ENCODE measurements around the gene SIK3. TPM values are rescaled to one million over a fixed set of nuclear protein-coding genes. Genes with fewer than 3 reads are reported as not detected.

SIK3 gene
- total RNA-seq, 1 donor = 25.7 TPM

- H2AFZ ChIP-seq (ENCODE audit: low read length) = no peak overlapping the region
- TF ChIP-seq, protein P1, sequence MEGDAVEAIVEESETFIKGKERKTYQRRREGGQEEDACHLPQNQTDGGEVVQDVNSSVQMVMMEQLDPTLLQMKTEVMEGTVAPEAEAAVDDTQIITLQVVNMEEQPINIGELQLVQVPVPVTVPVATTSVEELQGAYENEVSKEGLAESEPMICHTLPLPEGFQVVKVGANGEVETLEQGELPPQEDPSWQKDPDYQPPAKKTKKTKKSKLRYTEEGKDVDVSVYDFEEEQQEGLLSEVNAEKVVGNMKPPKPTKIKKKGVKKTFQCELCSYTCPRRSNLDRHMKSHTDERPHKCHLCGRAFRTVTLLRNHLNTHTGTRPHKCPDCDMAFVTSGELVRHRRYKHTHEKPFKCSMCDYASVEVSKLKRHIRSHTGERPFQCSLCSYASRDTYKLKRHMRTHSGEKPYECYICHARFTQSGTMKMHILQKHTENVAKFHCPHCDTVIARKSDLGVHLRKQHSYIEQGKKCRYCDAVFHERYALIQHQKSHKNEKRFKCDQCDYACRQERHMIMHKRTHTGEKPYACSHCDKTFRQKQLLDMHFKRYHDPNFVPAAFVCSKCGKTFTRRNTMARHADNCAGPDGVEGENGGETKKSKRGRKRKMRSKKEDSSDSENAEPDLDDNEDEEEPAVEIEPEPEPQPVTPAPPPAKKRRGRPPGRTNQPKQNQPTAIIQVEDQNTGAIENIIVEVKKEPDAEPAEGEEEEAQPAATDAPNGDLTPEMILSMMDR (IDR thresholded peaks at IDR 0.05; ENCODE audit: extremely low read depth, low read depth, low read length) = no peak
- H3K27me3 ChIP-seq (ENCODE audit: insufficient read depth, low read length) = no peaks in the 10 kb centered on the region
- no peak overlapping the region for H3K4me3 ChIP-seq (ENCODE audit: insufficient read depth, low read length)
- no peak overlapping the region for H3K4me2 ChIP-seq (ENCODE audit: insufficient read depth, low read length)
- peak overlapping the region; percentile 74 for H3K27ac ChIP-seq (ENCODE audit: low read depth, low read length)
- H3K79me2 ChIP-seq (ENCODE audit: insufficient read depth, low read length) = no peaks in the 10 kb centered on the region
- no peaks in the 10 kb centered on the region for H4K20me1 ChIP-seq (ENCODE audit: insufficient read depth, low read length)
- no peaks in the 10 kb centered on the region for H3K9me3 ChIP-seq (ENCODE audit: low read depth, low read length)
- peaks cover 59% of the 10 kb centered on the region for H3K4me1 ChIP-seq (ENCODE audit: insufficient read depth, low read length)
- peaks cover 50% of the 10 kb centered on the region for H3K36me3 ChIP-seq (ENCODE audit: insufficient read depth, low read length)
- peak; percentile 91 for DNase-seq (ENCODE audit: insufficient read length, low spot score, missing footprints)
Observed at GRCh38 chr11:116861539-116861938, 236.7 kb downstream of the SIK3 start.

GRCh38 chr11:116860303-116860702, 237.9 kb downstream of the SIK3 start:
- Histone ChIP-seq H3K4me1 (ENCODE audit: insufficient read depth, low read length) (peaks cover 48% of the 10 kb centered on the region), H3K79me2 (ENCODE audit: insufficient read depth, low read length) (no peaks in the 10 kb centered on the region), H3K36me3 (ENCODE audit: insufficient read depth, low read length) (peaks cover 54% of the 10 kb centered on the region), H3K4me3 (ENCODE audit: insufficient read depth, low read length) (no peak overlapping the region), H2AFZ (ENCODE audit: low read length) (no peak overlapping the region), H3K27me3 (ENCODE audit: insufficient read depth, low read length) (no peaks in the 10 kb centered on the region), H3K4me2 (ENCODE audit: insufficient read depth, low read length) (no peak overlapping the region), H4K20me1 (ENCODE audit: insufficient read depth, low read length) (no peaks in the 10 kb centered on the region), H3K9me3 (ENCODE audit: low read depth, low read length) (no peaks in the 10 kb centered on the region), H3K27ac (ENCODE audit: low read depth, low read length) (no peak overlapping the region)
- TF ChIP-seq, protein P1 (IDR thresholded peaks at IDR 0.05; ENCODE audit: extremely low read depth, low read depth, low read length) = no peak
- no peak for DNase-seq (ENCODE audit: insufficient read length, low spot score, missing footprints)

DNA sequence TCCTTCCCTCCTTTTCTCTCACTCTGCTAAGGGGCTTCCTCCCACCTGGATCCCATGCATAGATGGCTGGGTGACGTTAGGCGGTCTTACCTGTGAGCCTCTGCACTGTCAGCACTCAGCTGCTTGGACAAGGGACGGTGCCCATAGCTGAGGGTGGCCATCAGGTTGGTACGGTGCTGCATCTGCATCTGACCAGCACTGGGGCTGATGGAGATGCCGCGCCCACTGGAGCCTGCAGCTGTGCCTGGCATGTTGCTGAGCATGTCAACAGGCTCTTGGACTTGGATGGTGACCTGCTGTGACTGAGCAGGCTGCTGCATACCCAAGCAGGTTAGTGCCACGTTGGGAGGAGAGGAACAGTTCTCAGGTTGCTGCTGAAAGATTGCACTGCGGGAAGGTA, 239.1 kb downstream of the SIK3 start:
- peaks cover 62% of the 10 kb centered on the region for H3K36me3 ChIP-seq (ENCODE audit: insufficient read depth, low read length)
- TF ChIP-seq, protein P1 (IDR thresholded peaks at IDR 0.05; ENCODE audit: extremely low read depth, low read depth, low read length) = no peak
- no peaks in the 10 kb centered on the region for H4K20me1 ChIP-seq (ENCODE audit: insufficient read depth, low read length)
- no peaks in the 10 kb centered on the region for H3K9me3 ChIP-seq (ENCODE audit: low read depth, low read length)
- H2AFZ ChIP-seq (ENCODE audit: low read length) = no peak overlapping the region
- peaks cover 41% of the 10 kb centered on the region for H3K4me1 ChIP-seq (ENCODE audit: insufficient read depth, low read length)
- no peak overlapping the region for H3K4me3 ChIP-seq (ENCODE audit: insufficient read depth, low read length)
- no peaks in the 10 kb centered on the region for H3K27me3 ChIP-seq (ENCODE audit: insufficient read depth, low read length)
- H3K4me2 ChIP-seq (ENCODE audit: insufficient read depth, low read length) = no peak overlapping the region
- H3K79me2 ChIP-seq (ENCODE audit: insufficient read depth, low read length) = no peaks in the 10 kb centered on the region
- DNase-seq (ENCODE audit: insufficient read length, low spot score, missing footprints) = no peak
- no peak overlapping the region for H3K27ac ChIP-seq (ENCODE audit: low read depth, low read length)

- no peak overlapping the region for H2AFZ ChIP-seq (ENCODE audit: low read length)
Observed at GRCh38 chr11:116857936-116858335, 240.3 kb downstream of the SIK3 start.

More at GRCh38 chr11:116857936-116858335, 240.3 kb downstream of the SIK3 start:
- no peaks in the 10 kb centered on the region for H3K9me3 ChIP-seq (ENCODE audit: low read depth, low read length)
- no peak for DNase-seq (ENCODE audit: insufficient read length, low spot score, missing footprints)
- H3K4me1 ChIP-seq (ENCODE audit: insufficient read depth, low read length) = peaks cover 47% of the 10 kb centered on the region
- H3K36me3 ChIP-seq (ENCODE audit: insufficient read depth, low read length) = peaks cover 55% of the 10 kb centered on the region
- no peaks in the 10 kb centered on the region for H3K27me3 ChIP-seq (ENCODE audit: insufficient read depth, low read length)
- no peaks in the 10 kb centered on the region for H4K20me1 ChIP-seq (ENCODE audit: insufficient read depth, low read length)
- peak overlapping the region; percentile 25 for H3K27ac ChIP-seq (ENCODE audit: low read depth, low read length)
- TF ChIP-seq, protein P1 (IDR thresholded peaks at IDR 0.05; ENCODE audit: extremely low read depth, low read depth, low read length) = no peak
- no peaks in the 10 kb centered on the region for H3K79me2 ChIP-seq (ENCODE audit: insufficient read depth, low read length)
- H3K4me3 ChIP-seq (ENCODE audit: insufficient read depth, low read length) = no peak overlapping the region
- no peak overlapping the region for H3K4me2 ChIP-seq (ENCODE audit: insufficient read depth, low read length)

Measured in osteoblast (primary cell).